HG03457 (cell line): ENCODE measurements around the gene ATXN7L2.

Source experiments
- ATAC-seq: cut with Tn5 transposase; IDR thresholded peaks from one replicate; pipeline ENCODE4 v1.9.1; 2021; ENCODE audit warnings: moderate number of reproducible peaks; ENCODE audit not compliant: unreplicated experiment

The ATXN7L2 gene

GRCh38 chr1:109474697-109475096, 9.0 kb upstream of the ATXN7L2 start:
- no peak for ATAC-seq

GRCh38 chr1:109475261-109475660, 8.4 kb upstream of the ATXN7L2 start:
- no peak for ATAC-seq

- no peak for ATAC-seq
These were observed 6.9 kb upstream of the ATXN7L2 start for GRCh38 chr1:109476825-109477224.

GRCh38 chr1:109477821-109478220, 5.9 kb upstream of the ATXN7L2 start:
- no peak for ATAC-seq

- ATAC-seq = no peak
These were observed 4.9 kb upstream of the ATXN7L2 start for GRCh38 chr1:109478806-109479205.

GRCh38 chr1:109479311-109479710, 4.4 kb upstream of the ATXN7L2 start:
- no peak for ATAC-seq

- ATAC-seq = no peak
These were observed 3.8 kb upstream of the ATXN7L2 start for GRCh38 chr1:109479901-109480300.

GRCh38 chr1:109481646-109482045, 2.1 kb upstream of the ATXN7L2 start:
- no peak for ATAC-seq

GRCh38 chr1:109482242-109482641, 1.5 kb upstream of the ATXN7L2 start:
- ATAC-seq = no peak

- ATAC-seq = peak; percentile 23
These were observed 674 bp upstream of the ATXN7L2 start for GRCh38 chr1:109482791-109483671.

GRCh38 chr1:109484519-109484975, 842 bp downstream of the ATXN7L2 start:
- no peak for ATAC-seq

GRCh38 chr1:109485001-109485400, 1.3 kb downstream of the ATXN7L2 start:
- ATAC-seq = no peak

GRCh38 chr1:109487261-109487660, 3.6 kb downstream of the ATXN7L2 start:
- no peak for ATAC-seq

- no peak for ATAC-seq
These were observed 4.5 kb downstream of the ATXN7L2 start for GRCh38 chr1:109488201-109488600.

GRCh38 chr1:109488696-109489095, 5.0 kb downstream of the ATXN7L2 start:
- no peak for ATAC-seq

- no peak for ATAC-seq
These were observed 6.6 kb downstream of the ATXN7L2 start for GRCh38 chr1:109490029-109490933.

GRCh38 chr1:109490934-109491302, 7.2 kb downstream of the ATXN7L2 start:
- ATAC-seq = no peak

- no peak for ATAC-seq
These were observed 7.7 kb downstream of the ATXN7L2 start for GRCh38 chr1:109491372-109491771.

GRCh38 chr1:109492779-109493178, 9.1 kb downstream of the ATXN7L2 start:
- ATAC-seq = no peak

- ATAC-seq = no peak
These were observed 9.5 kb downstream of the ATXN7L2 start for GRCh38 chr1:109493227-109493626.

GRCh38 chr1:109493805-109494539, 10.3 kb downstream of the ATXN7L2 start, which contains the start of gene CYB561D1:
TSS of gene CYB561D1 (plus strand) at chr1:109494094. CDS start at chr1:109494140, 46 bp downstream.
- ATAC-seq = peak; percentile 56
